ENCODE data around the gene XIRP1. TPM values are rescaled to one million over a fixed set of nuclear protein-coding genes. Genes with fewer than 3 reads are reported as not detected.

XIRP1 gene
- total and polyA plus RNA-seq, 2 experiments from 2014 or later: not detected

- Histone ChIP-seq H2AFZ (no peak overlapping the region), H3K4me3 (no peak overlapping the region), H3F3A (replicated peaks; ENCODE audit: low read depth) (no peaks in the 10 kb centered on the region), H3K27me3 (ENCODE audit: insufficient read depth) (no peaks in the 10 kb centered on the region), H3K27ac (ENCODE audit: low read depth) (no peak overlapping the region), H3K79me2 (replicated peaks; ENCODE audit: insufficient read depth) (no peaks in the 10 kb centered on the region), H4K20me1 (replicated peaks; ENCODE audit: insufficient read depth) (no peaks in the 10 kb centered on the region), H3K4me1 (ENCODE audit: insufficient read depth) (no peaks in the 10 kb centered on the region), H3K9me2 (ENCODE audit: insufficient read depth) (0 out of 2 replicates have a peak, but pooled peaks cover 4% of the 10 kb centered on the region), H3K4me2 (no peak overlapping the region), H3K36me3 (ENCODE audit: insufficient read depth) (no peaks in the 10 kb centered on the region)
- ATAC-seq (no peak), DNase-seq (ENCODE audit: low spot score) (no peak)
- H3K36me3 Mint-ChIP-seq (ENCODE audit: low read depth): no peaks in the 10 kb centered on the region
- TF ChIP-seq CTCF (conservative IDR thresholded peaks at IDR 0.05; ENCODE audit: low read depth in 2 of 2) (no peak), ZNF462 (CRISPR knock-in tag; IDR thresholded peaks at IDR 0.05) (no peak), NANOG (IDR thresholded peaks at IDR 0.05; ENCODE audit: borderline replicate concordance) (no peak), EZH2 (IDR thresholded peaks at IDR 0.05; ENCODE audit: low read depth, unreplicated experiment) (no peak), STAT1 (IDR thresholded peaks at IDR 0.05; ENCODE audit: unreplicated experiment) (no peak), CREB1 (CRISPR knock-in tag; IDR thresholded peaks at IDR 0.05; ENCODE audit: low read depth) (no peak), ZNF114 (CRISPR knock-in tag; IDR thresholded peaks at IDR 0.05) (no peak), ZNF331 (CRISPR knock-in tag; IDR thresholded peaks at IDR 0.05; ENCODE audit: low read depth) (no peak), REST (IDR thresholded peaks at IDR 0.05; ENCODE audit: unreplicated experiment) (no peak), POLR2AphosphoS5 (IDR thresholded peaks at IDR 0.05; ENCODE audit: low read depth) (no peak), ETS1 (IDR thresholded peaks at IDR 0.05) (no peak), EZH2phosphoT487 (IDR thresholded peaks at IDR 0.05; ENCODE audit: unreplicated experiment) (no peak), JUNB (IDR thresholded peaks at IDR 0.05; ENCODE audit: unreplicated experiment) (no peak)
- H3K27ac Mint-ChIP-seq: no peak overlapping the region
- H3K9me3 Mint-ChIP-seq: no peaks in the 10 kb centered on the region; the same call in 1 of the 3 replicates
- peaks cover under 1% of the 10 kb centered on the region for H3K27me3 Mint-ChIP-seq (ENCODE audit: insufficient read depth, low read depth, poor library complexity)
- H3K4me3 Mint-ChIP-seq: no peak overlapping the region
- H3K4me1 Mint-ChIP-seq: no peaks in the 10 kb centered on the region
Measured at GRCh38 chr3:39228496-39228895, 36.1 kb upstream of the XIRP1 start.

Measured in GM23338 (cell line).